ENCODE measurements around the gene POLR1A.

- TF ChIP-seq CTCF (conservative IDR thresholded peaks at IDR 0.05; ENCODE audit: low read length) (no peak), EZH2phosphoT487 (IDR thresholded peaks at IDR 0.05; ENCODE audit: borderline replicate concordance) (no peak)
Measured at GRCh38 chr2:86023366-86023712, 82.3 kb downstream of the POLR1A start.

Data from Loucy (cell line).